NCI-H128 (cell line): ENCODE results near the gene PLCG2.

Source experiments
- DNase-seq: peaks from one replicate; lab custom pipeline; 2025; ENCODE audit not compliant: unreplicated experiment; lab: John Stamatoyannopoulos, UW

The PLCG2 gene

DNA sequence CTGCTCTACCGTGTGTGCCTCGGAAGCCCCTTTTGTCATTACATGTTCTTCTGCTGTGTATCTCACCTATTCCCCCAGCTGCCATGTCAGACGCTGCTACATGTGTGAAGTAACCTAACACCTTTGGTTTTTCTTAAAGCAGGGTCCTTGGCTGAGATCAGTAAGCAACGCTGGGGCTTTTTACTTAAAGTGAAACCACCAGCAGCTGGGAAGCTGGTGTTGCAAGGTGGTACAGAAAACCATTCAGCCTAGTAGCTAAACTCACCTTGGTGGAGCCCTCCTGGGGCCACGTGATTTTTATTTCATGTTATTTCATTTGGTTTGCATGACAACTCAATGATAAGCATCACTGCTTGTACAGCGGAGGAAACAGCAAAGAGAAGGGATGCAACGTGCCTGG, 62.6 kb downstream of the PLCG2 start:
- DNase-seq = no peak

DNA sequence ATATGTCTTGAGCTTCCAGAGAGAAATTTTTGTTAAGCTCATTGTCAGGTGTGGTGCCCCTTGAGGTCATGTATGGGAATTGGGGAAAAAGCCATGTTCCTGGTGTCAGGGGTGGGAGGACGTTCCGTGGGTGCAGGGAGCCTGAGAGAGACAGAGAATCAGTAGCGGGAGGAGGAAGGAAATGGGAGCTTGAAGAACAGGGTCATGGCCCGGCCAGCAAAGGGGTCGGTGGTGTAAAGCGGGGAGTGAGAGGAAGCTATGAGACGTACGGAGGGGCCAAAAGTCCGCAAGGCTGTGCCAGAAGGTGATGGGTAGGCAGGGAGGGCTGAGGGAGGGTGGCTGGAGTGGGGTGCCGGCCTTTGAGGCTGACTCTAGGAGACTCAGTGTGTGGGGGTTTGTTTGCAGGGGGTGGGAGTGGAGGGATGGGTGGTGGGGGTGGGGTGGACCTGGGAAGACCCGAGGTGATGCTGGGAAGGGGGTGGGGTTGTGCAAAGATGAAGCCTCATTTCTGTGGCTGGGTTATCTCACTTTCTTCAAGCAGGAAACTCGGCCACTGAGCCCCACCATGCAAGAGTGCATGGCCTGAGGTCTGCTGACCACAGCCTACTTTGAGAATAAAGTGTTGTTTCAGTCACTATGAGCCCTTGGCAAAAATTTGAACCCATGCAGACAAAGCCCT, 63.6 kb downstream of the PLCG2 start:
- DNase-seq = no peak

DNA sequence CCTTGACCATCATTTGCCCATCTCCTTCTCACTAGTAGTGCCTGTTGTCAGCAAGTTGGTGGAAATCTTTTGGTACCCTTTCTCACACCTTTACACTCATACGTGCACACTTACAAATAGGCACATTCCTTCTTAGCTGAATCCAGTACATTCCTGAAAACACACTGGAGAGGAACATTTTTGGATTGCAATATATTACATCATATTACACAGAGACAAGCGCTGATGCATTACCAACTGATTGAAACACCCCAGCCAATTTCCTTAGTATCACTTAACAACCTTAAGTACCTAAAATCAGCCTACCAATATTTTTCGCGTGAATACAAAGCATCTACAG, 64.1 kb downstream of the PLCG2 start:
- no peak for DNase-seq

DNA sequence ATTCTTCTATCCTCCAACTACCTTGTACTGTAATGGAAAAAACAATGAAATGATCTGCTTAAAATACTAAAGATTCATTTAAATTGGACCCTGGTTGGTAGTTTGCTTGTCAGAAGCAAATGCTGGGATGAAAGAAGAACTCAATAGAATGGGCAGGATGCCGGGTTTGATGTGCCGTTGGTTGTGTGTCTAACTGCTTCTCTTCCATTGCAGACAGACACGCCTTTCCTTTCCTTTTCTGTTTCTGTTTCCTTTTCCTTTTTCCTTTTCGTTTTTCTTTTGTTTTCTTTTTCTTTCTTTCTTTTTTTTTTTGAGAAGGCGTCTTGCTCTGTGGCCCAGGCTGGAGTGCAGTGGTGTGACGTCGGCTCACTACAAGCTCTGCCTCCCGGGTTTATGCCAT, 64.6 kb downstream of the PLCG2 start:
- no peak for DNase-seq

GRCh38 chr16:81846105-81846504, 67.0 kb downstream of the PLCG2 start:
- no peak for DNase-seq

DNA sequence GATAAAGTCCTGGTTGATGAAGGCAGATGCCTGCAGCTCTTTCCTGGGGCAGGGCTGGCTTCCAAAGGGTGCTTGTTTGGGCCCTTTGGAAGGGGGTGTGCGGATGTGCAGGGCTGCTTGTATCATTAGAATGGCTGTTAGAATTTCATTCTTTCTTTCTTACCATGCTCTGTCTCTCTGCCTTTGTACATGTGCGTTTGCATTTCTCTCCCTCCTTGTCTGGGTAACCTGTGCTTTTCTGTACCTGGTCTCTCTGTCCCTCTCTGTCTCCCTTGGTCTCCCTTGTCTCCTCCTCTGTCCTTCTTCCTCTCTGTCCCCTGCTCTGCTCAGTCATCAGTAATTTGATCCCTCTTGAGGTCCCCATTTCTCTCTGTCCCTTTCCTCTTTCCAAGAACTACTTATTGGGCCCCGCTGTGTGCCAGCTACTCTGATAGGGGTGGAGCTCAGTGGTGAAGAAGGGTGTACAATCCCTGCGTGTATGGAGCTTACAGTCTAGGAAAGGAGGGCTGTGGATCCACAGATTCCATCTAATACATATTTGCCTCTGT, 69.3 kb downstream of the PLCG2 start:
- no peak for DNase-seq

GRCh38 chr16:81850197-81850944, 71.3 kb downstream of the PLCG2 start:
- DNase-seq = no peak

GRCh38 chr16:81852347-81852746, 73.3 kb downstream of the PLCG2 start:
- DNase-seq = no peak

GRCh38 chr16:81855552-81856153, 76.6 kb downstream of the PLCG2 start:
- no peak for DNase-seq

DNA sequence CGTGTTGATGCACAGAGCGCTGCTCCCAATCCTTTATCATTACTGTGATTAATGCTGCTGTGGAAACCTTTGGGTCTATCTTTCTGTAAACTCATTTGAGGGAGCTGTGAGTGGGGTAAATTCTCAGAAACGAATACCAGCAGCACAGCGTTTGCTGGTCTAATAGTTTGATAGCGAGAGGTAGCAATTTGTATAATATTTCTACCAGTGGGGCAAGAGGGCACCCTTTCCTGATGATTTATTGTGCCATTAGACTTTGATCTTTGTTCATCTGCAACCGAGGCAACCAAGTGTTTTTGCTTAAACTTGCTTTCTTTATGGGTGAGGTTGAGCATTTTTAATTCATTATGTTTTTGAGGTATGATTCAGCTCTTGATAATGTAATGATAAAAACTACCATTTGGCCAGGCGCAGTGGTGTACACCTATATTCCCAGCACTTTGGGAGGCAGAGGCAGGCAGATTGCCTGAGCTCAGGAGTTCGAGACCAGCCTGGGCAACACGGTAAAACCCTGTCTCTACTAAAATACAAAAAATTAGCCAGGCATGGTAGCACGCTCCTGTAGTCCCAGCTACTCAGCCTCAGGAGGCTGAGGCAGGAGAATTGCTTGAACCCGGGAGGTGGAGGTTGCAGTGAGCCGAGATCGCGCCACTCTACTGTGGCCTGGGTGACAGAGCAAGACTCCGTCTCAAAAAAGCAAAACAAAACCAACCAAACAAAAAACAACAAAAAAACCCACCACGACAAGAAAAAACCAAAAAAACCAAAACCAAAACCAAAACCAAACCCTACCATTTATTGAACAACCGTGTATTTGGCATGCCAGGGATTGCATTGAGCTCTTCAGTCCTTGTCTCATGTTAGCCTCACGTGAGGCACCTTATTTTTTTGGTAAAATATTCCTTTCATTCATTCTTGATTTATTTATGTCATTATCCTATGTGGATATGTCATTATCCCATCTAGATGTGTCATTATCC, 81.5 kb downstream of the PLCG2 start:
- DNase-seq = no peak

DNA sequence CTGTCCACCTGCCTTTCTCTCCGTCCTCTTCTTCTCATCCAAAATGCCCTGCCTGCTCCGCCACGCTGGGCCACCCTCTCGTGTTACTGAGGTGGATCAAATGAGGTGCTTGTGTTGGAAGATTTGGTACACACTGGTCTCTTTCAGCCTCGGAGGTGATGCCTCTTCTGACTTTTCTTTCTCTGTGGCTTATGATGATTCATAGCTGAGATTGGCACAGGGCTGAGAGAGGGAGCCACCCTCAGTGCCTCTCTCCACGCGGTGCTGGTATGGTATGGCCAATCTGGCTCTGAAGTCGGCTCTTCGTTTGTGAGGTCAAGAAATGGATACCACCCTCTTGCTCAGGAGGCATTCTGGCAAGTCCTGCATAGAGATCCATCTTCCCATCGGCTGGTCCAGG, 82.4 kb downstream of the PLCG2 start:
- no peak for DNase-seq

- no peak for DNase-seq
These were observed 82.8 kb downstream of the PLCG2 start for GRCh38 chr16:81861915-81862314.

- DNase-seq = no peak
These were observed 84.7 kb downstream of the PLCG2 start for GRCh38 chr16:81863630-81864352.

GRCh38 chr16:81864646-81865382, 85.7 kb downstream of the PLCG2 start:
- DNase-seq = no peak

DNA sequence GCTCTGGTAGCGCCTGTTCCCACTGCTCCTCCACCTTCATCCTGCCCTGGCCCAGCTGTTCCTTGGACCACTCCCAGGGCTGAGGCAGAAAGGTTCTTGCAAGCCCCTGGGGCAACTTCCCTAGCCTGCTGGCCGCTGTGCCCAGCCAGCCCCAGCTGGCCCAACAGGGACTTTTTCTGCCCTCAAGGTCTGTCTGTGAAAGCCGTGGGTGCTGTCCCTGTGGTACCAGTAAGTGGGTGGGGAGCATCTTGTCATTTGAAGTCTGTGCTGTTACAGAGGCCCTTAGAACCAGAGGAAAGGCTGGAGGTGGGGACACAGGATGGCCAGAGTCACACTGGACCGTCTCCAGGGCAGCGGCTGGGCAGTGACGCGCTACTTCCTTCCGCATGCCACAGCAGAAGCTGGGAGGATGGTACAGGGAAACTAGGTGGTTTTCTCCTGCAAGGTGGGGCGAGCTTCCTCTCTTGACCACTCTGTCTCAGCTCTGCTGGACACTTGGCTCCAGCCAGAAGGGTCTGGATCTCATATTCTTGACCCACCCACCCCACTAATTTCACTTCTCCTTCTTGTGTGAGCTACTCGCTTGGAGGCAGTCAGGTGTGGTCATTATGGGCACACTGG, 87.8 kb downstream of the PLCG2 start:
- no peak for DNase-seq

DNA sequence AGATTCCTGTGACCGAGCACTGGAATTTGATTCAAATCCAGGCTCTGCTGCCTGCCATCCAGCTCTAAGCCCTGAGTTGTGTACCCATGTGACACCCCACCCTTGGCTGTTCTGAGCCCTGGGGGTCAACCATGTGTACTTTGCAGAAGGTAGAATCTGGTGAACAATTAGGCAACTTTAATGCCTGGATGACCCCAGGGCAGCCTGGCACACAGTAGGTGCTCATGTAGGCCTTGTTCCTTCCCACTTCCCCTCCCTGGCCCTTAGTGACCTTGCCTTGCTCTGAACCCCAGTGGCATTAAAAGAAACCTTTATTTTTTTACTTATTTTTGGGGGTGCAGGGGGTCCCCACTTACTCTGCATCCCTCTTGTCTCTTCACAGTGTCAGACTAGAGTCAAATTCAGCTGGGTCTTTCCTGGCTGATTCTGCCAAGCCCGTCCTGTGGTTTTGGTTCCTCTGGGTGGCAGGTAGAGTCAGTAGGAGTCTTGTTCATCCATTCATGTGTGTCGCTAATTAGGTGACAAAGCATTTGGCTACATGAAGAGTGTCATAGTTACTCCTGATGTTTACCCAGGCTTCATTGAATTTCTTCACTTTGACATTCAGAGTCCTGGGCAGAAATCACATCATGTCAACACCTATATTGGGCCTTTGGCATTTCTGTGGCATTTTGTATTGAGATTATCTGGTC, 89.1 kb downstream of the PLCG2 start:
- DNase-seq = no peak

GRCh38 chr16:81869326-81869725, 90.2 kb downstream of the PLCG2 start:
- no peak for DNase-seq

DNA sequence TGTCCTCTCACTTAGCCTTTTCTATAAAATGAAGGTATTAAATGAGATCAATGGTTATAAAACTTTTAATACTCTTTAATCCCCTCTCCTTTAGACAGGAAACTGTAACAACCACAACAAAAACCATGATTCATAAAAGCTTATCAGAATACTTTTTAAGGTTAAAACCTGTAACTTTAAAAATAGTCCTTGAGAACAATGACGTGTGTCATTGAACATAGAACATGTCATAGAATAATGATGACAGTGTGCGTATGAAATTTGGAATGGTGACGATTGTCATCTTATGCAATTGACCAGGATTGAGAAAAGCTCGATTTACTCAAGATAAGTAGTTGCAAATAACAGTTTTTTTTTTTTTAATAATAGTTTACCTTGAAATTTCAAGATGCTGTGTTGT, 94.1 kb downstream of the PLCG2 start:
- no peak for DNase-seq
